Activated naive CD4-positive, alpha-beta T cell treated with anti-CD3 and anti-CD28 coated beads, Interleukin-2, amount 50 U/mL, for 16 hours (primary cell): Measurements from ENCODE around the gene TGFBR2.
A peak's percentile ranks its signal among the peaks of the same experiment; 100 is the strongest.
"Not testable (repeated sequence)": the region's sequence is repeated elsewhere in the genome, so short reads cannot be mapped to it uniquely, and the experiment has no call there.

Source experiments
- DNase-seq: peaks from one replicate; pipeline ENCODE4 v3.0.0-alpha.2; 2020

TGFBR2 gene

GRCh38 chr3:30658328-30659052 is 52.1 kb downstream of the TGFBR2 start:
- peak; percentile 49 for DNase-seq

- DNase-seq = no peak
These were observed 53.1 kb downstream of the TGFBR2 start for GRCh38 chr3:30659270-30660130.

GRCh38 chr3:30660136-30660535 is 53.7 kb downstream of the TGFBR2 start:
- no peak for DNase-seq

GRCh38 chr3:30660656-30661055 is 54.3 kb downstream of the TGFBR2 start:
- no peak for DNase-seq

GRCh38 chr3:30661098-30661873 is 54.9 kb downstream of the TGFBR2 start:
- no peak for DNase-seq

GRCh38 chr3:30662836-30663235 is 56.4 kb downstream of the TGFBR2 start:
- DNase-seq = no peak

GRCh38 chr3:30663533-30664241 is 57.3 kb downstream of the TGFBR2 start:
- no peak for DNase-seq

- DNase-seq = no peak
These were observed 58.1 kb downstream of the TGFBR2 start for GRCh38 chr3:30664459-30664858.

- no peak for DNase-seq
These were observed 58.5 kb downstream of the TGFBR2 start for GRCh38 chr3:30664884-30665283.

- no peak for DNase-seq
These were observed 59.1 kb downstream of the TGFBR2 start for GRCh38 chr3:30665539-30665938.

GRCh38 chr3:30666572-30667279 is 60.3 kb downstream of the TGFBR2 start:
- no peak for DNase-seq

- DNase-seq = no peak
These were observed 60.9 kb downstream of the TGFBR2 start for GRCh38 chr3:30667280-30667651.

GRCh38 chr3:30668051-30668609 is 61.7 kb downstream of the TGFBR2 start:
- no peak for DNase-seq

- DNase-seq = not testable (repeated sequence)
These were observed 63.0 kb downstream of the TGFBR2 start for GRCh38 chr3:30669360-30669934.

- DNase-seq = no peak
These were observed 63.9 kb downstream of the TGFBR2 start for GRCh38 chr3:30670292-30670691.

- DNase-seq = no peak
These were observed 65.3 kb downstream of the TGFBR2 start for GRCh38 chr3:30671527-30672286.

GRCh38 chr3:30672287-30672735 is 65.9 kb downstream of the TGFBR2 start:
- no peak for DNase-seq

GRCh38 chr3:30672959-30673358 is 66.6 kb downstream of the TGFBR2 start:
- no peak for DNase-seq

GRCh38 chr3:30673425-30674341 is 67.3 kb downstream of the TGFBR2 start:
- DNase-seq = no peak
